NCI-H69 (cell line): ENCODE data around the gene CLDN16.

Source experiments
- DNase-seq: peaks from one replicate; lab custom pipeline; 2025; lab: John Stamatoyannopoulos, UW

Gene CLDN16

DNA sequence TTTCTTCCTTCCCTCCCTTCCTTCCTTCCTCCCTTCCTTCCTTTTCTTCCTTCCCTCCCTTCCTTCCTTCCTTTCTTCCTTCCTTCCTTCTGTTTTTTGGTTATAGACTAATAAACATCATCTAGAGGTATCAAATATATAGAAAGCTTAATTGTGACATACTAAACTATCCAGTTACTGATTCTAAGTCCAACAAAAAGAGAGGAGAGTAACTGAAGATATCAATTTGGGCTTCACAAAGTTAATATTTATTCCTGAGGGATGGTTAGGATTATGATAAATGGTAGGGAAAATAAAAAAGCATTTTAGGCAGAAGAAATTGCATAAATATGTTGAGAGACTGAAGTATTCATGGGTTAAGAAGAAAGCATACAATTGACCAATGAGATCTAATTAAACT lies 7.8 kb upstream of the CLDN16 start:
- DNase-seq: no peak

DNA sequence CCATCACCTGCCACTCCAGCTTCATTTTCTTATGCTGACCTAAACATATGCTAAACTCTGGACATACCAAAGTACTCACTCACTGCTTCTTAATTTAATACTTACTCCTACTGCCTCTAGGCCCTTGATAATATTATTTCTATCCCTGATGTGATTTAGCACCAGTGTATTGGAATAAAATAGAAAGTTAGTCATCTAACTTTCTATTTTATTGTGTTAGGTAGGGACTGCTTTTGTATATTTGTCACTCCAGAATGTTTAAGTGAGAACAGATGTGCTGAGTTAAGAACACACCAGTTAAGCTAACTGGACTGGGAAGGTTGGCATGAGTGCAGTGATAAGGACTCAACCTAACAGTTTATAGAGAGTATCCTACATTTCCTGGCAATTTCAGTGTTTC lies 6.5 kb upstream of the CLDN16 start:
- no peak for DNase-seq

GRCh38 chr3:190382082-190382481 lies 5.9 kb upstream of the CLDN16 start:
- no peak for DNase-seq

GRCh38 chr3:190384309-190384756 lies 3.6 kb upstream of the CLDN16 start:
- DNase-seq: peak; percentile 32

GRCh38 chr3:190385731-190386688 lies 2.0 kb upstream of the CLDN16 start:
- DNase-seq: no peak

GRCh38 chr3:190388703-190389102 lies 740 bp downstream of the CLDN16 start:
- no peak for DNase-seq

DNA sequence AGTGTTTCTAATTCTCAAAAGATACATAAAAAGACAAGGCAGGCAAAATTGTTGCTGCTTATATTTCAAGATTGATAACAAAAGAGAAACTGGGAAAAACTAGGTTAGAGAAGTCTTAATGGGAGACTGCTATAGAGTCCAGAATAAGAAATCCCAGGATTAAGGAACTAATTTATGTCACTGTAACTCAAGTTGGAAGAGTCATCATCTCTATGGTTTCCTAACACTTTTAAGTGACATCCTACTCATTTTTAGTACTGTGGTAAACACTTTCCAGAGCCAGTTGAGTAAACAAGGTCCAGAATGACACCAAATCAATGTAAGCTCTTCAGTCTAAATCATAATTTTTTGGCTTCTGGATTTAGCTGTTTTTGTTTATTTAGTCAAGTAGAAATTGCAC lies 8.0 kb downstream of the CLDN16 start:
- no peak for DNase-seq

- DNase-seq: no peak
These were observed 9.9 kb downstream of the CLDN16 start for GRCh38 chr3:190397889-190398288.

- DNase-seq: no peak
These were observed 11.7 kb downstream of the CLDN16 start for GRCh38 chr3:190399677-190400076.

GRCh38 chr3:190401963-190402362 lies 14.0 kb downstream of the CLDN16 start:
- DNase-seq: no peak

- no peak for DNase-seq
These were observed 16.8 kb downstream of the CLDN16 start for GRCh38 chr3:190404715-190405114.

GRCh38 chr3:190414297-190414696 lies 26.3 kb downstream of the CLDN16 start:
- DNase-seq: no peak

DNA sequence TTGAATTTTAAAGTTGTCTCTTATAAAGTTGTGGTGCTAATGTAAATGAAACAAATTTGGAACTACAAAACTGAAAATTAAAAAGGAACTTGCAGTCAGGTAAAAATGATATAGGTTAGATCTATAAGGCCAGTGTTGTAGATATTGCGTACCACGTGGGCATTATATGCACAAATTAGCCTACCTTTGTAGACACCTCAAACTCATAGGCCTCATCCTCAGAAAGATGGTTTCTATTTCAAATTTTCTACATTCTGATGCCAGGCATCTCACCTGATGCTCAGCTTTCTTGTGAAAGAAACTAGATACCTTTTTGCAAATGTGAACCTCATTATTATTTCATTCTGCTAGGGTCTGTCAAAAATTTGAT lies 36.1 kb downstream of the CLDN16 start:
- DNase-seq: no peak

DNA sequence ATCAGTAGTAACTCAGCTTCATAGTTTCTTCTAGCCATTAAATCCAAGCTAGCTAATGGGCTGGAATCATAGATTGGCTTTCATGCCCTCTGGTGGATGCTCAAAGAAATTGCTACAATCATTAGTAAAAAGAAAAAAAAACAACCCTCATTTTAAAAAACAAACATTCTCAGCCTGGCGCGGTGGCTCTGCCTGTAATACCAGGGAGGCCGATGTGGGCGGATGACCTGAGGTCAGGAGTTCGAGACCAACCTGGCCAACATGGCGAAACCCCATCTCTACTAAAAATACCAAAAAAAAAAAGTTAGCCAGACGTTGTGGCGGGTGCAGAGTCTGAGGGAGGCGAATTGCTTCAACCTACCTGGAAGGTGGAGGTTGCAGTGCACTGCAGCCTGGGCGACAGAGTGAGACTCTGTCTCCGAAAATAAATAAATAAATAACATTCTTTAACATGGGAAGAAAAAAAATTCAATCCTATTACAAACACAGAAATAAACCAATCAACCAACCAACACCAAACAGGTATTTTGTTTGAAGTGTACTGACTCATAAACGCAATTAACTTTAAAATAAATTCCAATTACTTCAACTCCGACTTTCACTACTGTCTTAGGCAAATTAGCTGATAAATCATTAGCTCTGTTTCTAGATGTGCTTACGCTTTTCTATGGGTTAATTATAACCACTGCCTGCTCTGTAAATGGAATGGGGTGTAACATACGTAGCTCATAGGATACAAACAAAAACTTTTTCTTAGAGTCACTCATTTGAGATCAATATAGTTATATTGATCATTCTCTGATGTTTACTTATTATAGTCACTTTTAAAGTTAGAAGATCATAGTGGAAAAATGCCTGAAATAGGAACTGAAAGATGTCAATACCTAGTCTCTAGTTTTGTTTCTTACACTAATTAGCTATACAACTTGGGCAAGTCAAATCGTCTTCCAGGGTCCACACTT lies 36.8 kb downstream of the CLDN16 start:
- peak; percentile 76 for DNase-seq

- no peak for DNase-seq
These were observed 37.9 kb downstream of the CLDN16 start for GRCh38 chr3:190425833-190426232.

DNA sequence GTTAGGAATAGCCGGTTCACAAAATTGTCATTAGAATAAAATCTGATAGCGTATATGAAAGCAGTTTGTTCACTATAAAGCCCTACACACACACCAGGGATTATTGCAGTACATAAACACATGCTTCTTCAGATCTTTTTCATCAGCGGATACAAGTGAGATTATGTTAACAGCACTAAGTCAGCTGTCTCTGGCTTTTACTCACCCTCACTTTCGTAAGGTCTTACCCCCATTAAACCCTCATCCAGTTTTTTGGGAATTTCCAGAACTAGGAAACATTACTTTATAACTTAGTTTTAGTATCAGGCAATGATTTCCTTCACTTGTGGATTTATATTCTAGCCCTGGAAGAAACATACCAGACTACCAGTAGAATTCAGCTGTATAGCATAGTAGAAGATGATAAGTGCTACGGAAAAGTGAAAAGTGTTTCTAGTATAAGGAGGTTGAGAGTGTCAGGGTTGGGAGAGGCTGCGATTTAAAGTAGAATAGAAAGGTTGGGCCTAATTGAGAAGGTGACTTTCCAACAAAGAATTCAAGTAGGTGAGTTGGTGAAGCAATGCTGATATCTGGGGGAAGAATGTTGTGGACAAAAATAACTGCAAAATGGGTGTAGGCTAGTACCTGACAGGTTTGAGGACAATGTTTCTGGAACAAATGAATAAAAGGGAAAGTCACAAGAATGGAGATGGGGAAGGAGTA lies 39.0 kb downstream of the CLDN16 start:
- no peak for DNase-seq

- no peak for DNase-seq
These were observed 41.7 kb downstream of the CLDN16 start for GRCh38 chr3:190429681-190430080.

DNA sequence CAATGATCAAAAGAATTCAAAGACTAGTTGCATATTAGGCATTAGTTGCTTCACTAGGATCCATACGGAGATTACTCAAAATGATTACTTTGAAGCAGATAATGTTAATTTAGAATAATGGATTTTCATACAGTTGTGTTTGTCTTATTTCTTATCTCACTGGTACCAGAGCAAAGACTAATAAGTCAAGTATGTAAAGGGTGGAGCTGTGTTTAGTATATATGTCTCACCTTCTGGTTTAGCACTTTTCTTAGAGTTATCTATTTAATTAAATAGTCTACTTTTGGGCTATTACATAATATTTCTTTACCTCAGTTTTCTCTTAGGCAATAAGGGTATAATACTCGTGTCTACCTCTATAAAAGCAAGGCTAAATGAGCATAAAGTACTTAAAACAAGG lies 42.9 kb downstream of the CLDN16 start:
- no peak for DNase-seq

DNA sequence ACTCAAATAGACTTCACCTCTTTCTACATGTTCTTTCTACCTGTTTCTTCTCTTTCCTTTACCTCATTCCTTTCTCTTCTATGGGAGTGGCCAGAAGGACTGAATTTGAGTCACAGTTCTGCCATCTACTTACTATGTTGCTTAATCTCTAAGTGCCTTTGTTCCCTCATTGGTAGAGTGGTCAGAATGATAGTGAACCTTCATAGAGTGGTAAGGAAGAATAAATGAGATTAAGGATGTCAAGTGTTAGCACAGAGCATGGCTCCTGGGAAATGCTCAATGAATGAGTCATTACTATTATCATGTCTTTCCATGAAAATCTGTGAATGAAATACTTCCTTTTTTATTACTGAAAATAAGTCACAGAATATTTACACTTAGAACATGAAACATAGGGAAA lies 44.3 kb downstream of the CLDN16 start:
- DNase-seq: no peak

- DNase-seq: no peak
These were observed 45.7 kb downstream of the CLDN16 start for GRCh38 chr3:190433626-190434025.

- DNase-seq: no peak
These were observed 47.7 kb downstream of the CLDN16 start for GRCh38 chr3:190435618-190436017.

- no peak for DNase-seq
These were observed 48.4 kb downstream of the CLDN16 start for GRCh38 chr3:190436331-190436730.
